ENCODE results near the gene DRAP1. TPM values are rescaled to one million over a fixed set of nuclear protein-coding genes. Genes with fewer than 3 reads are reported as not detected.

The DRAP1 gene
- total and polyA plus RNA-seq, 9 of the 15 experiments (the other 6 are each of a cell fraction or from before 2014, with no cell fraction given): 9.6 to 200 (median 92.9) TPM

- H3K4me3 ChIP-seq: no peak overlapping the region
- no peaks in the 10 kb centered on the region for H3K9me3 ChIP-seq (replicated peaks; ENCODE audit: control insufficient read depth, insufficient read depth, low read depth, low read length)
- peaks cover 0 to 5% of the 10 kb centered on the region in 2 experiments; a peak in 1 of 5 replicates for H3K27me3 ChIP-seq (ENCODE audit: control insufficient read depth in 2 of 2, insufficient read depth in 2 of 2, low read length in 2 of 2)
- H2AFZ ChIP-seq (ENCODE audit: low read depth, low read length): peak overlapping the region; percentile 42; the same call in 1 of the 2 replicates
- FAIRE-seq (no peak), DNase-seq (ENCODE audit: extremely low read depth in 1 of 4, low spot score in 3 of 4) (no peak), ATAC-seq (peak; percentile 52)
- ChIA-PET POLR2A (interaction anchor here (0.9 to 2.2 kb wide), 6 partner anchors 9 to 443 kb away, joined by 3 to 7 read pairs (median 5); partner anchors contain the start of gene CCDC85B), CTCF (ENCODE audit: low intra/inter-chr PET ratio) (no interaction called here)
- no peak for TF ChIP-seq TCF15 (CRISPR knock-in tag; IDR thresholded peaks at IDR 0.05)
- TF ChIP-seq DNMT1 (IDR thresholded peaks at IDR 0.05): no peak
- TF ChIP-seq ID3 (CRISPR knock-in tag; IDR thresholded peaks at IDR 0.05): no peak
- TF ChIP-seq ID3 (tag; IDR thresholded peaks at IDR 0.05): no peak
- TF ChIP-seq WHSC1 (IDR thresholded peaks at IDR 0.05; ENCODE audit: low read length): no peak
- TF ChIP-seq KDM1A (IDR thresholded peaks at IDR 0.05): no peak
- TF ChIP-seq MCM7 (IDR thresholded peaks at IDR 0.05): no peak
- TF ChIP-seq, protein P1, sequence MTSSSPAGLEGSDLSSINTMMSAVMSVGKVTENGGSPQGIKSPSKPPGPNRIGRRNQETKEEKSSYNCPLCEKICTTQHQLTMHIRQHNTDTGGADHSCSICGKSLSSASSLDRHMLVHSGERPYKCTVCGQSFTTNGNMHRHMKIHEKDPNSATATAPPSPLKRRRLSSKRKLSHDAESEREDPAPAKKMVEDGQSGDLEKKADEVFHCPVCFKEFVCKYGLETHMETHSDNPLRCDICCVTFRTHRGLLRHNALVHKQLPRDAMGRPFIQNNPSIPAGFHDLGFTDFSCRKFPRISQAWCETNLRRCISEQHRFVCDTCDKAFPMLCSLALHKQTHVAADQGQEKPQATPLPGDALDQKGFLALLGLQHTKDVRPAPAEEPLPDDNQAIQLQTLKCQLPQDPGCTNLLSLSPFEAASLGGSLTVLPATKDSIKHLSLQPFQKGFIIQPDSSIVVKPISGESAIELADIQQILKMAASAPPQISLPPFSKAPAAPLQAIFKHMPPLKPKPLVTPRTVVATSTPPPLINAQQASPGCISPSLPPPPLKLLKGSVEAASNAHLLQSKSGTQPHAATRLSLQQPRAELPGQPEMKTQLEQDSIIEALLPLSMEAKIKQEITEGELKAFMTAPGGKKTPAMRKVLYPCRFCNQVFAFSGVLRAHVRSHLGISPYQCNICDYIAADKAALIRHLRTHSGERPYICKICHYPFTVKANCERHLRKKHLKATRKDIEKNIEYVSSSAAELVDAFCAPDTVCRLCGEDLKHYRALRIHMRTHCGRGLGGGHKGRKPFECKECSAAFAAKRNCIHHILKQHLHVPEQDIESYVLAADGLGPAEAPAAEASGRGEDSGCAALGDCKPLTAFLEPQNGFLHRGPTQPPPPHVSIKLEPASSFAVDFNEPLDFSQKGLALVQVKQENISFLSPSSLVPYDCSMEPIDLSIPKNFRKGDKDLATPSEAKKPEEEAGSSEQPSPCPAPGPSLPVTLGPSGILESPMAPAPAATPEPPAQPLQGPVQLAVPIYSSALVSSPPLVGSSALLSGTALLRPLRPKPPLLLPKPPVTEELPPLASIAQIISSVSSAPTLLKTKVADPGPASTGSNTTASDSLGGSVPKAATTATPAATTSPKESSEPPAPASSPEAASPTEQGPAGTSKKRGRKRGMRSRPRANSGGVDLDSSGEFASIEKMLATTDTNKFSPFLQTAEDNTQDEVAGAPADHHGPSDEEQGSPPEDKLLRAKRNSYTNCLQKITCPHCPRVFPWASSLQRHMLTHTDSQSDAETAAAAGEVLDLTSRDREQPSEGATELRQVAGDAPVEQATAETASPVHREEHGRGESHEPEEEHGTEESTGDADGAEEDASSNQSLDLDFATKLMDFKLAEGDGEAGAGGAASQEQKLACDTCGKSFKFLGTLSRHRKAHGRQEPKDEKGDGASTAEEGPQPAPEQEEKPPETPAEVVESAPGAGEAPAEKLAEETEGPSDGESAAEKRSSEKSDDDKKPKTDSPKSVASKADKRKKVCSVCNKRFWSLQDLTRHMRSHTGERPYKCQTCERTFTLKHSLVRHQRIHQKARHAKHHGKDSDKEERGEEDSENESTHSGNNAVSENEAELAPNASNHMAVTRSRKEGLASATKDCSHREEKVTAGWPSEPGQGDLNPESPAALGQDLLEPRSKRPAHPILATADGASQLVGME (CRISPR knock-in tag; IDR thresholded peaks at IDR 0.05): no peak
- no peak for TF ChIP-seq MAFK (IDR thresholded peaks at IDR 0.05; ENCODE audit: low read length)
- TF ChIP-seq NONO (IDR thresholded peaks at IDR 0.05; ENCODE audit: low read depth in 2 of 2, low read length in 1 of 2): no peak
- no peak for TF ChIP-seq HNRNPH1 (optimal IDR thresholded peaks at IDR 0.05; ENCODE audit: low read depth, low read length)
- no peak for TF ChIP-seq ZBTB43 (CRISPR knock-in tag; IDR thresholded peaks at IDR 0.05)
- no peak for TF ChIP-seq ZNF165 (CRISPR knock-in tag; IDR thresholded peaks at IDR 0.05; ENCODE audit: borderline replicate concordance)
- no peak for TF ChIP-seq ZFPM2 (CRISPR knock-in tag; IDR thresholded peaks at IDR 0.05)
- TF ChIP-seq ERF (CRISPR knock-in tag; IDR thresholded peaks at IDR 0.05): no peak
- no TSS peak for BruUV-seq (replicated peaks)
- 11% methylated on average over 12 of the region's 12 CpGs for WGBS (ENCODE audit: insufficient coverage, low coverage, missing lambda C conversion rate)
- H3K9ac ChIP-seq (ENCODE audit: insufficient read depth in 1 of 2, low read depth in 2 of 2, low read length in 2 of 2): peak overlapping the region in 1 of 2 experiments; percentile 79; a peak in 2 of 4 replicates
- no peaks in the 10 kb centered on the region for H4K20me1 ChIP-seq (replicated peaks; ENCODE audit: control insufficient read depth, insufficient read depth, low read length)
- no peak overlapping the region for H3K27ac ChIP-seq (ENCODE audit: extremely low read depth, low read depth, low read length)
- H3K36me3 ChIP-seq (ENCODE audit: control insufficient read depth, insufficient read depth, low read length): no peaks in the 10 kb centered on the region
- no peak overlapping the region for H3K4me2 ChIP-seq (ENCODE audit: insufficient read depth, low read length)
- peaks cover 0 to 18% of the 10 kb centered on the region in 2 experiments; a peak in 2 of 5 replicates for H3K4me1 ChIP-seq (replicated peaks in 1 of 2; ENCODE audit: control insufficient read depth in 2 of 2, insufficient read depth in 2 of 2, low read length in 2 of 2)
- no peaks in the 10 kb centered on the region for H3K79me2 ChIP-seq (ENCODE audit: control insufficient read depth, insufficient read depth, low read length)
- intact Hi-C loops (cut with micrococcal nuclease): no loop called here
- no peaks in the 10 kb centered on the region for H3K9me1 ChIP-seq (ENCODE audit: control insufficient read depth, insufficient read depth, low read length)
- in situ Hi-C loops (cut with MboI): no loop called here
Measured at GRCh38 chr11:65947603-65948125, 28.4 kb downstream of the DRAP1 start.
